Muscle layer of colon (tissue), 2 donors: ENCODE data around the gene DNPH1.

Experiments used
- H3K27ac ChIP-seq: one replicate; pipeline ENCODE4 v1.7.0; 2013; ENCODE audit warnings: low read depth, mild to moderate bottlenecking, low read length, moderate library complexity
- H3K27me3 ChIP-seq, 2 donors: one replicate each; pipeline ENCODE4 v1.7.0; 2013; ENCODE audit warnings: low read length in 2 of 2, mild to moderate bottlenecking in 2 of 2; ENCODE audit not compliant: insufficient read depth in 2 of 2, control insufficient read depth in 1 of 2
- H3K36me3 ChIP-seq: one replicate; pipeline ENCODE4 v1.7.0; 2013; ENCODE audit warnings: mild to moderate bottlenecking, low read length; ENCODE audit not compliant: insufficient read depth
- H3K4me1 ChIP-seq: one replicate; pipeline ENCODE4 v1.7.0; 2013; ENCODE audit warnings: mild to moderate bottlenecking, low read length; ENCODE audit not compliant: insufficient read depth
- H3K4me3 ChIP-seq, 2 donors: one replicate each; pipeline ENCODE4 v1.7.0; 2013; ENCODE audit warnings: low read length in 2 of 2, low read depth in 1 of 2, mild to moderate bottlenecking in 1 of 2, moderate library complexity in 1 of 2
- H3K9ac ChIP-seq: one replicate; pipeline ENCODE4 v1.7.0; 2013; ENCODE audit warnings: low read length
- H3K9me3 ChIP-seq: one replicate; pipeline ENCODE4 v1.7.0; 2013; ENCODE audit warnings: mild to moderate bottlenecking, low read length
- donor health status: abdominal sarcoma.
- donor health status: Adenocarcinoma of cecum.

Gene DNPH1

GRCh38 chr6:43228951-43229802, at the start of gene DNPH1:
TSS of gene DNPH1 (minus strand) at chr6:43229481. CDS start at chr6:43229456, 25 bp downstream.
- Histone ChIP-seq H3K27ac (peak within 1 kb of the TSS; percentile 35), H3K27me3 (no peaks in the 10 kb centered on the region)

GRCh38 chr6:43278524-43279078, 49.3 kb upstream of the DNPH1 start:
- no peak overlapping the region for H3K9ac ChIP-seq

More at GRCh38 chr6:43228951-43229802, at the start of gene DNPH1:
- Histone ChIP-seq H3K4me3 (peak within 1 kb of the TSS; percentile 55 to 66), H3K36me3 (no peaks in the 10 kb centered on the region), H3K9ac (no peak within 1 kb of the TSS), H3K4me1 (peaks cover 11% of the 10 kb centered on the region), H3K9me3 (no peaks in the 10 kb centered on the region)

GRCh38 chr6:43277643-43278523, 48.6 kb upstream of the DNPH1 start:
- Histone ChIP-seq H3K27ac (peak overlapping the region; percentile 24), H3K4me3 (no peak overlapping the region), H3K4me1 (no peaks in the 10 kb centered on the region)

More at GRCh38 chr6:43278524-43279078, 49.3 kb upstream of the DNPH1 start:
- Histone ChIP-seq H3K36me3 (no peaks in the 10 kb centered on the region), H3K27me3 (peaks cover 12 to 26% of the 10 kb centered on the region in 2 donors), H3K27ac (peak overlapping the region; percentile 24), H3K4me1 (no peaks in the 10 kb centered on the region), H3K4me3 (no peak overlapping the region), H3K9me3 (no peaks in the 10 kb centered on the region)

GRCh38 chr6:43277306-43277642, 48.0 kb upstream of the DNPH1 start:
- Histone ChIP-seq H3K4me1 (no peaks in the 10 kb centered on the region), H3K4me3 (no peak overlapping the region), H3K9ac (no peak overlapping the region), H3K27ac (no peak overlapping the region), H3K36me3 (no peaks in the 10 kb centered on the region), H3K9me3 (no peaks in the 10 kb centered on the region), H3K27me3 (peaks cover 12 to 19% of the 10 kb centered on the region in 2 donors)

More at GRCh38 chr6:43277643-43278523, 48.6 kb upstream of the DNPH1 start:
- Histone ChIP-seq H3K9me3 (no peaks in the 10 kb centered on the region), H3K36me3 (no peaks in the 10 kb centered on the region), H3K27me3 (peaks cover 12 to 19% of the 10 kb centered on the region in 2 donors), H3K9ac (no peak overlapping the region)

- Histone ChIP-seq H3K36me3 (no peaks in the 10 kb centered on the region), H3K27ac (no peak overlapping the region), H3K9me3 (no peaks in the 10 kb centered on the region), H3K27me3 (peaks cover 12 to 19% of the 10 kb centered on the region in 2 donors), H3K9ac (no peak overlapping the region), H3K4me3 (no peak overlapping the region), H3K4me1 (no peaks in the 10 kb centered on the region)
Observed at GRCh38 chr6:43276577-43277305, 47.5 kb upstream of the DNPH1 start.

- Histone ChIP-seq H3K9ac (no peak overlapping the region), H3K36me3 (no peaks in the 10 kb centered on the region), H3K27me3 (peaks cover 12 to 19% of the 10 kb centered on the region in 2 donors), H3K9me3 (no peaks in the 10 kb centered on the region), H3K27ac (no peak overlapping the region), H3K4me3 (peak overlapping the region in 1 of 2 donors; percentile 16), H3K4me1 (no peaks in the 10 kb centered on the region)
Observed at GRCh38 chr6:43275801-43276576, 46.7 kb upstream of the DNPH1 start.

- Histone ChIP-seq H3K27me3 (peaks cover 12 to 19% of the 10 kb centered on the region in 2 donors), H3K9me3 (no peaks in the 10 kb centered on the region), H3K9ac (no peak overlapping the region), H3K4me3 (peak overlapping the region; percentile 16 to 32), H3K36me3 (no peaks in the 10 kb centered on the region), H3K4me1 (peaks cover 2% of the 10 kb centered on the region), H3K27ac (no peak overlapping the region)
Observed at GRCh38 chr6:43274916-43275597, 45.8 kb upstream of the DNPH1 start.

- H3K9ac ChIP-seq = no peak overlapping the region
- no peaks in the 10 kb centered on the region for H3K9me3 ChIP-seq
- peaks cover 12 to 19% of the 10 kb centered on the region in 2 donors for H3K27me3 ChIP-seq
- H3K4me3 ChIP-seq = no peak overlapping the region
- H3K27ac ChIP-seq = no peak overlapping the region
- peaks cover 5% of the 10 kb centered on the region for H3K4me1 ChIP-seq
- no peaks in the 10 kb centered on the region for H3K36me3 ChIP-seq
Observed at GRCh38 chr6:43274127-43274915, 45.0 kb upstream of the DNPH1 start.

GRCh38 chr6:43273707-43274106, 44.4 kb upstream of the DNPH1 start:
- Histone ChIP-seq H3K9me3 (no peaks in the 10 kb centered on the region), H3K27ac (no peak overlapping the region), H3K36me3 (no peaks in the 10 kb centered on the region), H3K9ac (no peak overlapping the region), H3K27me3 (peaks cover 12 to 19% of the 10 kb centered on the region in 2 donors), H3K4me1 (peaks cover 11% of the 10 kb centered on the region), H3K4me3 (no peak overlapping the region)
